A673 (cell line): ENCODE measurements around the gene SLIT3.

Experiments used
- CTCF ChIP-seq: fragments of 300-800, 200-600 bp; sonication (generic); conservative IDR thresholded peaks from 2 replicates; pipeline ENCODE4 v1.5.1; 2017; ENCODE audit warnings: low read depth, mild to moderate bottlenecking, antibody characterized with exemption, low read length, moderate library complexity, mixed read lengths
- EZH2 ChIP-seq: fragments of 200-600 bp; sonication (generic); IDR thresholded peaks from 2 replicates; pipeline ENCODE4 v1.6.1; 2017; ENCODE audit warnings: borderline replicate concordance, low read depth, mild to moderate bottlenecking, mixed read lengths, antibody characterized with exemption, low read length; ENCODE audit not compliant: poor library complexity, severe bottlenecking

GRCh38 chr5:168953351-168953750, 347.6 kb downstream of the SLIT3 start:
- TF ChIP-seq CTCF (no peak), EZH2 (no peak)
